ENCODE measurements around the gene SNURF.
"Not testable (repeated sequence)": the region's sequence is repeated elsewhere in the genome, so short reads cannot be mapped to it uniquely, and the experiment has no call there.

The SNURF gene

DNA sequence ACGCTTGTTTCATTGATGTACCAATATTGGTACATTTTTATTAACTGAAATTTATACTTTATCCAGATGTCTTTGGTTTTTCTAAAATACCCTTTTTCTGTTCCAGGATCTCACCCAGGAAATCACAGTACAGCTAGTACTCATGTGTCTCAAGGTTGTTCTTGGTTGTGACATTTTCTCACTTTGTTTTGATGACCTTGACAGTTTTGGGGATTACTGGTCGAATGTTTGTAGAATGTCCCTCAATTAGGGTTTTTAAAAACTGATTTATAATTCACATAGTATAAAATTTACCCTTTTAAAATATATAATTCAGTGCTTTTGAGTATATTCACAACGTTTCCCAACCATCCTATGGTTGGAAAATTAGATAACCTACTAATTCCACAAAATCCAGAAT lies 6.3 kb upstream of the SNURF start:
- H3K4me1 Mint-ChIP-seq (ENCODE audit: low read depth), result no peaks in the 10 kb centered on the region
- H3K36me3 Mint-ChIP-seq (ENCODE audit: low read depth), result no peaks in the 10 kb centered on the region
- no peak overlapping the region for H3K4me3 Mint-ChIP-seq
- H3K27me3 Mint-ChIP-seq (ENCODE audit: low read depth), result no peaks in the 10 kb centered on the region
- peaks cover 13% of the 10 kb centered on the region for H3K9me3 Mint-ChIP-seq
- H3K27ac Mint-ChIP-seq, result no peak overlapping the region

DNA sequence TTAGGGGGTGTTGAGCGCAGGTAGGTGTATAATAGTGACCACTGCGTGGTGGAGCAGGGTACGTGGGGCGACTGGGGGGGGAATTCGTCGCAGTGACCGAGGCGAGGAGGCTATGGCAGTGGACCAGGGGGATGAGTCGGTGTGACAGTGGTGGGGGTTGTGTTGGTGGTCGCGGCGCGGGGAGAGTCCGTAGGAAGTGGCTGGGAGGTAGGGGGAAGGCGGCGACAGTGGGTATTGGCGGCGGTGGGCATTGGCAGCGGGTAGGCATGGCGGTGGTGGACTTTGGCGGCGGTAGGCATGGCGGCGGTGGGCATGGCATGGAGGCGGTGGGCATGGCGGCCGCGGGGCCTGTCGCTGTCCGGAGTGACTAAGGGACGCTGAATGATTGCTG lies 739 bp downstream of the SNURF start:
- H3K27ac Mint-ChIP-seq, result peak overlapping the region; percentile 96
- H3K27me3 Mint-ChIP-seq (ENCODE audit: low read depth), result no peaks in the 10 kb centered on the region
- peaks cover 4% of the 10 kb centered on the region for H3K36me3 Mint-ChIP-seq (ENCODE audit: low read depth)
- H3K9me3 Mint-ChIP-seq, result peaks cover 22% of the 10 kb centered on the region
- H3K4me1 Mint-ChIP-seq (ENCODE audit: low read depth), result peaks cover 6% of the 10 kb centered on the region
- H3K4me3 Mint-ChIP-seq, result peak overlapping the region; percentile 95

DNA sequence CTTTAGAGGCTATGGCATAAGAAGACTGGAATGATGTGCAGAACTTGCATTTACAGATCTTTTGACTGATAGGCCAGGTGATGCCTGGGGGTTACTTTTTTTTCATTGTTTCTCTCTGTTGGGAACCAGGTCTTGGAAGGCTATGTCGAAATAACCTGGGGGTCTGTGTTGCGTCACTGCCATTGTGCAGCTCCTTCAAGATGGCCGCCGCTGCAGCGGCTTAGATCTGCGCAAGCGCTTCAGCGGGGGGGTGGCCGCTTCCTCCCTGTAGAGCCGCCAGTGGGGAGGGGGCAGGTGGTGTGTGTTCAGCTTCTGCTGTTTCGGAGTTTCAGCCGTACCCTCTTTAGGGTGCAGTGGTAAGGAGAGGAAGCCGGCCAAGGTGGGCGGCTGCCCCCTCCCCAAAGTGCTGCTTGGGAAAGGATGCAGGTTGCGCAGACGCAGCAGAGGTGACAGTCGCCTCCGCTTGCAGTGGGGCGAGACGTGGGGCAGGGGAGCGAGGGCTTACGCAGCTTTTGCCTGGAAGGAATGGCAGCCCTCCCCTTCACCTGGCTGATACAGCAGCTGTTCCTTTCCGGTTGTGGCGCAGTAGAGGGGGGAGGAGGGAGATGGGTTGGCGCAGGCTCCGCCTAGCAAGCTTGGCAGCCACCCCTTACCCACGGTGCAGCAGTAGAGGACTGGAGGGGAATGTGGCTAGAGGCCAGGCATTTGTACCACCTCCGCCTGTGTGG lies 1.5 kb downstream of the SNURF start:
- Mint-ChIP-seq H3K4me3 (peak overlapping the region; percentile 95), H3K27ac (peak overlapping the region; percentile 96), H3K9me3 (peaks cover 29% of the 10 kb centered on the region), H3K36me3 (ENCODE audit: low read depth) (peaks cover 4% of the 10 kb centered on the region), H3K27me3 (ENCODE audit: low read depth) (no peaks in the 10 kb centered on the region), H3K4me1 (ENCODE audit: low read depth) (peaks cover 6% of the 10 kb centered on the region)

DNA sequence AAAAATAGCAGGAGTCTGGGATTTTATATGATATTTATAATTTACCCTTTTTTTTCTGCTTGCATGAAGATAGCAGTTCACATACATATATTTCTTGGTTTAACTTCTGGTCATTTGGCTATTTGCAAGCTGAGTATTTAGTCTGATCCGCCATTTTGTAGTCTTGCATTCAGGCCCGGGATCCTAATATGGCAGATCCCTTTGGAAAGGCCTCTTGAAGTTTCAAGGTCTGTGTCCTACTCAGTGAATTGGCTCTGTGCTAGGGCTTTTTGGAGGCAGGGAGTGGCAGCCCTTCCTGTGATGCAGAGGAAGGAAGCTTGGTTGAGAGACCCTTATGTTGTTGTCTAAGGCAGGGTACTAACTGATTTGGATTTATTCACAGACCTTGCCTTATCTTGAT lies 2.9 kb downstream of the SNURF start:
- H3K36me3 Mint-ChIP-seq (ENCODE audit: low read depth), result peaks cover 4% of the 10 kb centered on the region
- no peaks in the 10 kb centered on the region for H3K27me3 Mint-ChIP-seq (ENCODE audit: low read depth)
- no peak overlapping the region for H3K27ac Mint-ChIP-seq
- H3K9me3 Mint-ChIP-seq, result peaks cover 23% of the 10 kb centered on the region
- peaks cover 6% of the 10 kb centered on the region for H3K4me1 Mint-ChIP-seq (ENCODE audit: low read depth)
- no peak overlapping the region for H3K4me3 Mint-ChIP-seq

DNA sequence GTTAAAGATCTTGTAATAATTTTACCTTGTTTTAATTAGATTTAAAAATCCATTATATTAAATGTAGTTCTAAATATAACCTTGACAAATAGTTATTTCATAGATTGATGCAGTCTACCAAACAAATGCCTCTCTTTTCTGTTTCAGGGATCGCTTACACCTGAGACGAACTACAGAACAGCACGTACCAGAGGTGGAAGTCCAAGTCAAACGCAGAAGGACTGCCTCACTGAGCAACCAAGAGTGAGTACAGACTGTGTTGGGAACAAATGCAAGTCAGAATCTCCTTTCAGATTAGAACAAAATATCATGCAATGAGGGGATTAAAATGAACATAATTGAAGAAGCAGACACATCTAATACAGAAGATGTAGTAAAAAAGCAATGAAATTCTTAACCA lies 7.2 kb downstream of the SNURF start:
- Mint-ChIP-seq H3K4me1 (ENCODE audit: low read depth) (peaks cover 4% of the 10 kb centered on the region), H3K36me3 (ENCODE audit: low read depth) (peaks cover 38% of the 10 kb centered on the region), H3K27ac (no peak overlapping the region), H3K27me3 (ENCODE audit: low read depth) (no peaks in the 10 kb centered on the region), H3K4me3 (no peak overlapping the region), H3K9me3 (peaks cover 50% of the 10 kb centered on the region)

DNA sequence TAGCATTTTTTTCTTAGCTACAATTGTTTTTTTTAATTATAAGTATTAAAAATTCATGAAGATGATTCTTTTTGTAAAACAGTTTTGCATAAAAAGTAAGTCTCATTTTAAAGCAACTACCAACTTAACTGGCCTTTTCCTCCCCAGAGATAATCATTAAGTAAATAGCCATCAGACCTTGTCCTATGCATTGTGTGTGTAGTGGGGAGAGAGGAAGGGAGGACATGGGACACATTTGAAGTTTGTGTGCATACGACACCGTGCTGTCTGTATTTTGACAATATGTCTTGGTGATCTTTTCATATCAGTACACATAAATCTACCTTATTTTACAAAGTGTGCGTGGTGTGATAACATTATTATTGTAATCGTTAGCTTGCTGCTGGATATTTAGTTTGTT lies 8.1 kb downstream of the SNURF start:
- Mint-ChIP-seq H3K27ac (no peak overlapping the region), H3K4me1 (ENCODE audit: low read depth) (no peaks in the 10 kb centered on the region), H3K4me3 (no peak overlapping the region), H3K27me3 (ENCODE audit: low read depth) (no peaks in the 10 kb centered on the region), H3K9me3 (peaks cover 49% of the 10 kb centered on the region), H3K36me3 (ENCODE audit: low read depth) (peaks cover 44% of the 10 kb centered on the region)

DNA sequence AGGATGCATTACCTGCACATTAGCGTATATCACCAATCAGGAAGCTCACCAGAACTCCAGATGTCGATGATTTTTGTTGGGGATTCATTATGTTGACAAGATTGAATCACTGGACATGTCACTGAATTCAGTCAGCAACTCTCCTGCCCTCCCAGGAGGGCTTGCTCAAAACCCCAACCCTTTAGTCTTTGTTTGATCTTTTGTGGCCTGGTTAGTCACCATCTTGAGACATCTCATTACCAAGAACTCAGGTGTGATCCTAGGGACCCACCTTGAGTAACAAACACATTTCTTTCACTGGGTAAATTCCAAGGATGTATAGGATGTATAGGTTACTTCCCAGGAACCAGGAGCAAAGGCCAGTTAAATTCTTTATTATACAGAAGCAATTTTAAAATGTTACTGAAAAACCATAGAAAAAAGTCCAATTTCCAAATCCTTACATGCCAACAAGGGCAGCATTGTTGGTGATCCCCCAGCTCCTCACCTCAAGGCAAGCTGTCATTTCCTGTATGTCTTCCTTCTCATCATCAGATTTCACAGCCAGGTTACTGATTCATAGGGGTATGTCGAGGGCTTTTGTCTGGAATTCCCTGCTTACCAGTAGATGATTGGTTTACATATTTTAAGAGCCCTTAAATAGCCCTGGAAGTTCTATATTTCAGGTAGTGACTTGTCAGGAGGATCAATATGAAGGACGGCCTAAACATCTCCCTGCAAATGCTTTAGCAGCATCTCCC lies 11.7 kb downstream of the SNURF start:
- peaks cover 55% of the 10 kb centered on the region for H3K36me3 Mint-ChIP-seq (ENCODE audit: low read depth)
- no peak overlapping the region for H3K27ac Mint-ChIP-seq
- H3K27me3 Mint-ChIP-seq (ENCODE audit: low read depth), result no peaks in the 10 kb centered on the region
- H3K9me3 Mint-ChIP-seq, result peaks cover 42% of the 10 kb centered on the region
- no peak overlapping the region for H3K4me3 Mint-ChIP-seq
- no peaks in the 10 kb centered on the region for H3K4me1 Mint-ChIP-seq (ENCODE audit: low read depth)

DNA sequence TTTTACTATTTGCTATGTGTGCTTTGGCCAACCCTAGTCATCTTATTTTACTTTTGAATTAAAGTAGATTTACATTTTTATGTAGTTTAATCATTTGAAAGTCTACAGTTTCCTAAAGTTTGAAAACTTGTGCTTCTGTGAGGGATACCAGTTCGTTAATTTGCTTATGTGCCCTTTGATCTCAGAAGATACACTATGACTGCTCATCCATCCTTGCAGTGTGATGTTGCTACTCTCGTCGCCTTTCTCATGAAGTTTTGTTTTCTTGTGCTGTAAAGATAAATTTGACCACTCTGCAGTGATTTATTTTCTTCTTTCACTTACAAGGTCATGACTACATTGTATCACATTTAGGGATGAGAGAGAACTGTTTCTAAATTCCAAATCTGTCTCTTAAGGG lies 16.3 kb downstream of the SNURF start:
- H3K4me1 Mint-ChIP-seq (ENCODE audit: low read depth), result no peaks in the 10 kb centered on the region
- peaks cover 51% of the 10 kb centered on the region for H3K9me3 Mint-ChIP-seq
- H3K27ac Mint-ChIP-seq, result no peak overlapping the region
- no peaks in the 10 kb centered on the region for H3K27me3 Mint-ChIP-seq (ENCODE audit: low read depth)
- H3K36me3 Mint-ChIP-seq (ENCODE audit: low read depth), result peaks cover 58% of the 10 kb centered on the region
- H3K4me3 Mint-ChIP-seq, result no peak overlapping the region

DNA sequence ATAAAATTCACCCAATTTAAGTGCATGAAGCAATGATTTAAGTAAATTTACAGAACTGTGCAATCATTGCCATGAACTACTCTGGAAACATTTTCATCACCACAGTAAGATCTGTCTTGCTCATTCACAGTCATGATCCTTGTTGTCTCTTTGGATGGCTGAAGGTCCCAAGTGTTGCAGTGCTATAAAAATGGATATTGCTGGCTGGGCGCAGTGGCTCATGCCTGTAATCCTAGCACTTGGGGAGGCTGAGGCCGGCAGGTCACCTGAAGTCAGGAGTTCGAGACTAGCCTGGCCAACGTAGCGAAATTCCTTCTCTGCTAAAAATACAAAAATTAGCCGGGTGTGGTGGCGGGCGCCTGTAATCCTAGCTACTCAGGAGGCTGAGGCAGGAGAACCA lies 17.0 kb downstream of the SNURF start:
- Mint-ChIP-seq H3K4me3 (no peak overlapping the region), H3K27me3 (ENCODE audit: low read depth) (no peaks in the 10 kb centered on the region), H3K4me1 (ENCODE audit: low read depth) (no peaks in the 10 kb centered on the region), H3K36me3 (ENCODE audit: low read depth) (peaks cover 60% of the 10 kb centered on the region), H3K9me3 (peaks cover 51% of the 10 kb centered on the region), H3K27ac (no peak overlapping the region)

DNA sequence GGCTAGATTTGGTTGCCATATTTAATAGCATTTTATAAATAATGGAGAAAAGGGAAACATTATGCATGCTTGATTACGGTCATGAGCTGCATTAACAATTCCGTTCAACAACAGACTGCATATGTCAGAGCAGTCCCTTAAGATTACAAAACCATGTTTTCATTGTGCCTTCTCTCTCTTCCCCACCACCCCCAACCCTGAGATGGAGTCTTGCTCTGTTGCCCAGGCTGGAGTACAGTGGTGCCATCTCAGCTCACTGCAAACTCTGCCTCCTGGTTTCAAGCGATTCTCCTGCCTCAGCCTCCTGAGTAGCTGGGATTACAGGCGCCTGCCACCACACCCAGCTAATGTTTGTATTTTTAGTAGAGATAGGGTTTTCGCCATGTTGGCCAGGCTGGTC lies 17.9 kb downstream of the SNURF start:
- H3K27me3 Mint-ChIP-seq (ENCODE audit: low read depth); H3K4me3 Mint-ChIP-seq; H3K4me1 Mint-ChIP-seq (ENCODE audit: low read depth); H3K27ac Mint-ChIP-seq: not testable (repeated sequence)
- Mint-ChIP-seq H3K9me3 (peaks cover 51% of the 10 kb centered on the region), H3K36me3 (ENCODE audit: low read depth) (peaks cover 59% of the 10 kb centered on the region)

DNA sequence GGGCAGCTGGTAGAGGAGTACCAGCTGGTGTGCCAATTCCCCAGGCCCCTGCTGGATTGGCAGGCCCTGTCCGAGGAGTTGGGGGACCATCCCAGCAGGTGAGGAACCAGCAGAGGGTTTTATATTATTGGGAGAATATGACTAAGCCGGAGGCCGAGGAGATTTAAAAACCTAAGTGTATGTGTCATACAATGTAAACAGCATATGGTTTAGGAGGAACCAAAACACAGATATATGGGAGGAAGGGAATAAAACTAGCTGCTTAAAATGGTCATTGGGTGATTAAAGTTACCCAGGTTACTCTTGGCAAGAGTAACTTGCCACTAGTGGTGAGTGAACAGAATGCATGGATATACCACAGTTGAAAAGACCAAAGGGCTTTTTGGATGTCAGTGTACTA lies 22.1 kb downstream of the SNURF start:
- Mint-ChIP-seq H3K4me1 (ENCODE audit: low read depth) (no peaks in the 10 kb centered on the region), H3K36me3 (ENCODE audit: low read depth) (peaks cover 67% of the 10 kb centered on the region), H3K27me3 (ENCODE audit: low read depth) (no peaks in the 10 kb centered on the region), H3K27ac (no peak overlapping the region), H3K9me3 (peaks cover 71% of the 10 kb centered on the region), H3K4me3 (no peak overlapping the region)

DNA sequence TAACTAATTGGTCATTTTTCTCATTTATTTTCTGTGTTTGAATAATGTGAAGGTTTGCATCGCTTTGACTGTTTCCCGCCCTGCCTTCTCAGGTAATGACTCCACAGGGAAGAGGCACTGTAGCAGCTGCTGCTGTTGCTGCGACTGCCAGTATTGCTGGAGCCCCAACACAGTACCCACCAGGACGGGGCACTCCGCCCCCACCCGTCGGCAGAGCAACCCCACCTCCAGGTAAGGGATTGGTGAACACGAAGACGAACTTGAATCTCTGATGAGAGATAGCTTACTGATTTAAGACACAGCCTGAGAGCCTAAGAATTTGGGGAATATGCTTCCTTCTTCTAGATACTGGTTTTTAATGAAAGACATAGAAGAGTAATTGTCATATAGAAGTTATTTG lies 22.9 kb downstream of the SNURF start:
- H3K4me1 Mint-ChIP-seq (ENCODE audit: low read depth), result no peaks in the 10 kb centered on the region
- H3K27ac Mint-ChIP-seq, result no peak overlapping the region
- H3K36me3 Mint-ChIP-seq (ENCODE audit: low read depth), result peaks cover 74% of the 10 kb centered on the region
- H3K4me3 Mint-ChIP-seq, result no peak overlapping the region
- H3K9me3 Mint-ChIP-seq, result peaks cover 72% of the 10 kb centered on the region
- no peaks in the 10 kb centered on the region for H3K27me3 Mint-ChIP-seq (ENCODE audit: low read depth)

DNA sequence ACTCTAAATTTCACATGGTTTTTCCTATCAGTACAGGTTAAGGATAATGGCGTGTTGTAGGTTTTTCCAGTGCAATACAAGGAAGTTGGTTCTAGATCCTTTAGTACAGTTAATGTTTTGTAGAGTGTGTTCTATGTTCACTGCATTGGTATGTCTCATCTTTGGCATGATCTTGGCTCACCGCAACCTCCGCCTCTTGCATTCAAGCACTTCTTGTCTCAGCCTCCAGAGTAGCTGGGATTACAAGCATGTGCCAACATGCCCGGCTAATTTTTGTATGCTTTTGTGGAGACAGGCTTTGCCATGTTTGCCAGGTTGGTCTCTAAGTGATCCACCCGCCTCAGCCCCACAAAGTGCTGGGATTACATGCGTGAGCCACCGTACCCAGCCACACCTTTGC lies 30.4 kb downstream of the SNURF start:
- no peak overlapping the region for H3K27ac Mint-ChIP-seq
- H3K4me1 Mint-ChIP-seq (ENCODE audit: low read depth), result no peaks in the 10 kb centered on the region
- H3K9me3 Mint-ChIP-seq, result peaks cover 70% of the 10 kb centered on the region
- H3K4me3 Mint-ChIP-seq, result no peak overlapping the region
- H3K27me3 Mint-ChIP-seq (ENCODE audit: low read depth), result no peaks in the 10 kb centered on the region
- H3K36me3 Mint-ChIP-seq (ENCODE audit: low read depth), result peaks cover 68% of the 10 kb centered on the region

DNA sequence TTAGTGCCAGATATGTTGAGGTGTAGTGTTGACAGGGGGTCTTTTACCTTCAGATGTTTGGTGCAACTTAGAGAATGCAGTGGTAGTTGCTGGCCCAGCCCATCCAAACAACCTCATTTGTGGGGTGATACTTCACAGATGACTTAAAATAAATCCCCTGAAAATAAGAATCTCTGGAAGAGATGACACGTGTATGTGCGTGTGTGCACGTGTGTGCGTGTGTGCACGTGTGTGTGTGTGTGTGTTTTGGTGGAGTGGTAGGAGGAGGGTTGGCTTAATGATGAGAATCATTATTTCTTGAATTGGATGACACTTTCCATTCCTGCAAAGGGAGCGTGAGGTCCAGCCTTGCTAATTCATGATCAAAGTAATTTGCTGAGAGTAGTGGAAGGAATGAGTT lies 31.9 kb downstream of the SNURF start:
- peaks cover 77% of the 10 kb centered on the region for H3K9me3 Mint-ChIP-seq
- H3K27me3 Mint-ChIP-seq (ENCODE audit: low read depth), result no peaks in the 10 kb centered on the region
- no peak overlapping the region for H3K4me3 Mint-ChIP-seq
- peaks cover 64% of the 10 kb centered on the region for H3K36me3 Mint-ChIP-seq (ENCODE audit: low read depth)
- H3K4me1 Mint-ChIP-seq (ENCODE audit: low read depth), result no peaks in the 10 kb centered on the region
- H3K27ac Mint-ChIP-seq, result no peak overlapping the region
